PC-9 (cell line): ENCODE measurements around the gene ALDH9A1. TPM values are rescaled to one million over a fixed set of nuclear protein-coding genes. Genes with fewer than 3 reads are reported as not detected.

Experiments
- BruUV-seq: library from RNA; stranded (reverse); fragments of 400-500 nt; replicated peaks from 2 replicates; lab custom pipeline; 2021; lab: Mats Ljungman, UMichigan
- CTCF ChIA-PET: fragments of 300-600 bp; sonication (Branson Sonifier 250); formaldehyde crosslinking; loops from one replicate; lab custom pipeline; 2022; ENCODE audit warnings: antibody characterized with exemption; lab: Charles Lee
- POLR2A ChIA-PET: fragments of 300-600 bp; sonication (Branson Sonifier 250); formaldehyde crosslinking; loops from one replicate; lab custom pipeline; 2022; ENCODE audit warnings: antibody characterized with exemption; ENCODE audit not compliant: unreplicated experiment; lab: Charles Lee
- DNase-seq, 2 experiments: peaks; one replicate each; pipeline versions ENCODE4 v3.0.0 to v3.0.0-alpha.2; 2015 to 2022; ENCODE audit warnings: mixed read lengths in 1 of 2
- H2AFZ ChIP-seq: fragments of 200-600 bp; sonication (generic); 2 replicates; pipeline ENCODE4 v1.8.1; 2017; ENCODE audit warnings: antibody characterized with exemption
- H3F3A ChIP-seq: fragments of 200-600 bp; sonication (generic); 2 replicates; pipeline ENCODE4 v1.8.1; 2017; ENCODE audit warnings: antibody characterized with exemption, mild to moderate bottlenecking, low read depth; ENCODE audit not compliant: insufficient read depth
- H3K27ac ChIP-seq: fragments of 200-600 bp; sonication (generic); 2 replicates; pipeline ENCODE4 v1.6.1; 2016; ENCODE audit warnings: mixed run types
- H3K27me3 ChIP-seq: fragments of 200-600 bp; sonication (generic); 2 replicates; pipeline ENCODE4 v1.6.1; 2016; ENCODE audit warnings: low read depth, mixed run types; ENCODE audit not compliant: insufficient read depth
- H3K36me3 ChIP-seq: fragments of 200-600 bp; sonication (generic); 2 replicates; pipeline ENCODE4 v1.6.1; 2016; ENCODE audit warnings: low read depth, mixed run types
- H3K4me1 ChIP-seq: fragments of 200-600 bp; sonication (generic); replicated peaks from 2 replicates; pipeline ENCODE4 v1.6.1; 2016; ENCODE audit warnings: mixed run types; ENCODE audit not compliant: insufficient read depth
- H3K4me2 ChIP-seq: fragments of 200-600 bp; sonication (generic); 2 replicates; pipeline ENCODE4 v1.6.1; 2017; ENCODE audit warnings: mixed run types
- H3K4me3 ChIP-seq: fragments of 200-600 bp; sonication (generic); 2 replicates; pipeline ENCODE4 v1.6.1; 2016; ENCODE audit warnings: mixed run types
- H3K79me2 ChIP-seq: fragments of 200-600 bp; sonication (generic); 2 replicates; pipeline ENCODE4 v1.6.1; 2017; ENCODE audit warnings: low read depth, mixed run types
- H3K9me2 ChIP-seq: fragments of 200-600 bp; sonication (generic); 2 replicates; pipeline ENCODE4 v1.8.1; 2017; ENCODE audit warnings: mild to moderate bottlenecking; ENCODE audit not compliant: insufficient read depth
- H3K9me3 ChIP-seq: fragments of 200-600 bp; sonication (generic); 2 replicates; pipeline ENCODE4 v1.8.1; 2016; ENCODE audit warnings: low read depth; ENCODE audit not compliant: insufficient read depth
- H4K20me1 ChIP-seq: fragments of 200-600 bp; sonication (generic); 2 replicates; pipeline ENCODE4 v1.8.1; 2017; ENCODE audit not compliant: insufficient read depth
- EZH2 ChIP-seq: fragments of 200-600 bp; sonication (generic); IDR thresholded peaks from 2 replicates; pipeline ENCODE4 v1.8.0; 2017; ENCODE audit warnings: antibody characterized with exemption, low read depth
- intact Hi-C: fragments of 100-400 bp; cut with micrococcal nuclease; formaldehyde crosslinking; loops from one replicate; pipeline ENCODE4 v1.10.0; 2022; ENCODE audit not compliant: unreplicated experiment
- total RNA-seq: library from RNA; stranded (reverse); gene quantifications from 2 replicates; pipeline ENCODE4 v1.2.3, GENCODE V29; 2021
- TF ChIP-seq, protein P1 (sequence below): fragments of 200-600 bp; sonication (generic); conservative IDR thresholded peaks from 2 replicates; pipeline ENCODE4 v1.6.1; 2017; ENCODE audit warnings: mixed run types, antibody characterized with exemption, mild to moderate bottlenecking, moderate library complexity

Gene ALDH9A1
- total RNA-seq, 1 experiment from 2014 or later = 42.5 TPM

DNA sequence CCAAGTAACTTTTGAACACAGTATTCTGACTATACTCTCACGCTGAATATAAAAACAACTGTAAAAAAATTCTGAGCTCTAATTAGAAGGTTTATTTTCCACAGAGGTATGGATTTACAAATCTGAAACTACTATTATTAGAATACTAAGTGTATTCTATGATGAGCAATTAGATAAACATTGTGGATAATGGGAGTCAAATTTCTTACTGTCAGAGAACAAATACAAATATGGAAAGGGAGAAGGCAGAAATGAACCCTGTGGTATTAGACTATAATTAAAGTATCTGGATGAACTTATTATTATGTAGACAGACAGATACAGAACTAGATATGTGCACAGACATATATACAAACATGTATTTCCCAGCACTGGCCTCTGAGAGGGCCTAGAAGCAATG lies 22.6 kb downstream of the ALDH9A1 start:
- Histone ChIP-seq H3K4me2 (no peak overlapping the region), H3K27ac (no peak overlapping the region), H3K27me3 (no peaks in the 10 kb centered on the region), H3F3A (no peaks in the 10 kb centered on the region), H3K4me1 (no peaks in the 10 kb centered on the region), H3K9me2 (no peaks in the 10 kb centered on the region), H3K36me3 (peaks cover 14% of the 10 kb centered on the region; the same call in 1 of the 2 replicates), H2AFZ (no peak overlapping the region), H3K4me3 (no peak overlapping the region), H3K79me2 (no peaks in the 10 kb centered on the region), H4K20me1 (no peaks in the 10 kb centered on the region), H3K9me3 (no peaks in the 10 kb centered on the region)
- DNase-seq = no peak
- no peak for TF ChIP-seq EZH2
- TF ChIP-seq, protein P1, sequence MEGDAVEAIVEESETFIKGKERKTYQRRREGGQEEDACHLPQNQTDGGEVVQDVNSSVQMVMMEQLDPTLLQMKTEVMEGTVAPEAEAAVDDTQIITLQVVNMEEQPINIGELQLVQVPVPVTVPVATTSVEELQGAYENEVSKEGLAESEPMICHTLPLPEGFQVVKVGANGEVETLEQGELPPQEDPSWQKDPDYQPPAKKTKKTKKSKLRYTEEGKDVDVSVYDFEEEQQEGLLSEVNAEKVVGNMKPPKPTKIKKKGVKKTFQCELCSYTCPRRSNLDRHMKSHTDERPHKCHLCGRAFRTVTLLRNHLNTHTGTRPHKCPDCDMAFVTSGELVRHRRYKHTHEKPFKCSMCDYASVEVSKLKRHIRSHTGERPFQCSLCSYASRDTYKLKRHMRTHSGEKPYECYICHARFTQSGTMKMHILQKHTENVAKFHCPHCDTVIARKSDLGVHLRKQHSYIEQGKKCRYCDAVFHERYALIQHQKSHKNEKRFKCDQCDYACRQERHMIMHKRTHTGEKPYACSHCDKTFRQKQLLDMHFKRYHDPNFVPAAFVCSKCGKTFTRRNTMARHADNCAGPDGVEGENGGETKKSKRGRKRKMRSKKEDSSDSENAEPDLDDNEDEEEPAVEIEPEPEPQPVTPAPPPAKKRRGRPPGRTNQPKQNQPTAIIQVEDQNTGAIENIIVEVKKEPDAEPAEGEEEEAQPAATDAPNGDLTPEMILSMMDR = no peak
- ChIA-PET POLR2A (no interaction called here), CTCF (no interaction called here)
- intact Hi-C loops = no loop called here
- BruUV-seq = no TSS peak

DNA sequence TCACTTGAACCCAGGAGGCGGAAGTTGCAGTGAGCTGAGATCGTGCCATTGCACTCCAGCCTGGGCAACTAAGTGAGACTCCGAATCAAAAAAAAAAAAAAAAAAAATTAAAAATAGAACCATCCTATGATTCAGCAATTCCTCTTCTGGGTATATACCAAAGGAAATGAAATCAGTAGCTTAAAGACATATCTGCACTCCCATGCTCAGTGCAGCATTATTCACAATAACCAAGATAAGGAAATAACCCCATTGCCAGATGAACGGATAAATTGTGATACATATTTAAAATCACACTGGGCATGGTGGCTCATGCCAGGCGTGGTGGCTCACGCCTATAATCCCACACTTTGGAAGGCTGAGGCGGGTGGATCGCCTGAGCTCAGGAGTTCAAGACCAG lies 23.8 kb downstream of the ALDH9A1 start:
- no peak overlapping the region for H3K27ac ChIP-seq
- ChIA-PET POLR2A (no interaction called here), CTCF (no interaction called here)
- intact Hi-C loops = no loop called here
- no peak for DNase-seq
- H3F3A ChIP-seq = no peaks in the 10 kb centered on the region
- no peaks in the 10 kb centered on the region for H3K9me3 ChIP-seq
- H3K27me3 ChIP-seq = no peaks in the 10 kb centered on the region
- no peak for TF ChIP-seq EZH2
- TF ChIP-seq, protein P1 = no peak
- H4K20me1 ChIP-seq = no peaks in the 10 kb centered on the region
- H3K4me1 ChIP-seq = no peaks in the 10 kb centered on the region
- no peak overlapping the region for H3K4me3 ChIP-seq
- no peak overlapping the region for H2AFZ ChIP-seq
- no peak overlapping the region for H3K4me2 ChIP-seq
- BruUV-seq = no TSS peak
- peaks cover 9% of the 10 kb centered on the region; the same call in 1 of the 2 replicates for H3K36me3 ChIP-seq
- no peaks in the 10 kb centered on the region for H3K79me2 ChIP-seq
- no peaks in the 10 kb centered on the region for H3K9me2 ChIP-seq

DNA sequence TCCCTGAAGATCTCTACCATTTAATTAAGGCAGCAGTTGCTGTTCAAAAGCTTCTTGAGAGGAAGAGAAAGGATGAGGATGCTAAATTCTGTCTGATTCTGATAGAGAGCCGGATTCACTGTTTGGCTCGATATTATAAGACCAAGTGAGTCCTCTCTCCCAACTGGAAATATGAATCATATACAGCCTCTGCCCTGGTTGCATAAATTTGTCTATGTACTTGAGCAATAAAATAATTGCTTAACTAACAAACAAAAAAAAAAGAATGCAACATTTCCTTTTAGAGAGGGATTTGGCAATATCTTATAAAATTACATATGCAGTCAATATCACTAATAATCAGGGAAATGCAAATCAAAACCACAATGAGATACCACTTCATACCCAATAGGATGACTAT lies 26.8 kb downstream of the ALDH9A1 start:
- H3K4me1 ChIP-seq = no peaks in the 10 kb centered on the region
- POLR2A ChIA-PET = no interaction called here
- intact Hi-C loops = no loop called here
- no peak overlapping the region for H3K4me3 ChIP-seq
- H3F3A ChIP-seq = no peaks in the 10 kb centered on the region
- H3K36me3 ChIP-seq = no peaks in the 10 kb centered on the region
- H3K9me2 ChIP-seq = no peaks in the 10 kb centered on the region
- H3K79me2 ChIP-seq = no peaks in the 10 kb centered on the region
- H3K27me3 ChIP-seq = no peaks in the 10 kb centered on the region
- no peak for DNase-seq
- no peak overlapping the region for H2AFZ ChIP-seq
- no peak overlapping the region for H3K4me2 ChIP-seq
- CTCF ChIA-PET = no interaction called here
- no peaks in the 10 kb centered on the region for H4K20me1 ChIP-seq
- no peak for TF ChIP-seq EZH2
- TF ChIP-seq, protein P1 = no peak
- H3K9me3 ChIP-seq = no peaks in the 10 kb centered on the region
- H3K27ac ChIP-seq = no peak overlapping the region
- BruUV-seq = no TSS peak
